Liver (tissue), 9 donors: Measurements from ENCODE around the gene HTD2. TPM values are rescaled to one million over a fixed set of nuclear protein-coding genes. Genes with fewer than 3 reads are reported as not detected.

Experiments
- DNase-seq: peaks from one replicate; pipeline ENCODE4 v3.0.0-alpha.2; 2017; ENCODE audit warnings: low spot score
- H3K27ac ChIP-seq, 2 donors: one replicate each; pipeline ENCODE4 v1.7.0; 2013; ENCODE audit warnings: inconsistent platforms in 2 of 2, low read length in 2 of 2, control low read depth in 1 of 2, low read depth in 1 of 2, mild to moderate bottlenecking in 1 of 2
- H3K27me3 ChIP-seq, 4 donors: one replicate each; pipeline versions ENCODE4 v1.6.1 to v1.7.0; 2013; ENCODE audit warnings: low read length in 3 of 4, inconsistent platforms in 1 of 4, mild to moderate bottlenecking in 1 of 4, moderate library complexity in 1 of 4; ENCODE audit not compliant: control insufficient read depth in 4 of 4, insufficient read depth in 4 of 4
- H3K36me3 ChIP-seq, 4 donors: one replicate each; pipeline versions ENCODE4 v1.6.1 to v1.7.0; 2013; ENCODE audit warnings: low read length in 3 of 4, mild to moderate bottlenecking in 3 of 4, low read depth in 1 of 4, moderate library complexity in 1 of 4; ENCODE audit not compliant: control insufficient read depth in 4 of 4, insufficient read depth in 3 of 4
- H3K4me1 ChIP-seq, 4 donors: one replicate each; pipeline versions ENCODE4 v1.6.1 to v1.7.0; 2013; ENCODE audit warnings: low read length in 3 of 4, mild to moderate bottlenecking in 3 of 4, moderate library complexity in 1 of 4; ENCODE audit not compliant: control insufficient read depth in 4 of 4, insufficient read depth in 4 of 4
- H3K4me3 ChIP-seq, 3 donors: one replicate each; pipeline versions ENCODE4 v1.6.1 to v1.7.0; 2013; ENCODE audit warnings: low read length in 3 of 3, control low read depth in 1 of 3, low read depth in 1 of 3, mild to moderate bottlenecking in 1 of 3
- H3K9ac ChIP-seq, 2 donors: one replicate each; pipeline ENCODE4 v1.7.0; 2013; ENCODE audit warnings: low read length in 2 of 2, mild to moderate bottlenecking in 2 of 2, moderate library complexity in 2 of 2, control low read depth in 1 of 2, low read depth in 1 of 2
- H3K9me3 ChIP-seq, 4 donors: one replicate each; pipeline versions ENCODE4 v1.6.1 to v1.7.0; 2013; ENCODE audit warnings: low read length in 3 of 4; ENCODE audit not compliant: control insufficient read depth in 4 of 4
- EGR1 ChIP-seq, 2 donors: IDR thresholded peaks; 2 replicates each; pipeline ENCODE4 v1.6.1; 2016 to 2018; ENCODE audit warnings: antibody characterized with exemption in 2 of 2, low read depth in 2 of 2
- FOXA1 ChIP-seq: IDR thresholded peaks from 2 replicates; pipeline ENCODE4 v1.6.1; 2016; ENCODE audit warnings: antibody characterized with exemption
- FOXA2 ChIP-seq: IDR thresholded peaks from 2 replicates; pipeline ENCODE4 v1.6.1; 2016; ENCODE audit warnings: antibody characterized with exemption
- GABPA ChIP-seq, 2 donors: IDR thresholded peaks in 1 of 2; conservative IDR thresholded peaks in 1 of 2; 2 replicates each; pipeline ENCODE4 v1.6.1; 2016; ENCODE audit warnings: antibody characterized with exemption in 2 of 2, mild to moderate bottlenecking in 1 of 2, moderate library complexity in 1 of 2
- HNF4A ChIP-seq, 2 donors: conservative IDR thresholded peaks; 2 replicates each; pipeline ENCODE4 v1.6.1; 2016; ENCODE audit warnings: antibody characterized with exemption in 2 of 2, mild to moderate bottlenecking in 2 of 2
- HNF4G ChIP-seq: IDR thresholded peaks from 2 replicates; pipeline ENCODE4 v1.6.1; 2016; ENCODE audit warnings: antibody characterized with exemption
- JUND ChIP-seq, 2 donors: IDR thresholded peaks; 2 replicates each; pipeline ENCODE4 v1.6.1; 2016; ENCODE audit warnings: antibody characterized with exemption in 2 of 2
- NR2F2 ChIP-seq: IDR thresholded peaks from 2 replicates; pipeline ENCODE4 v1.6.1; 2016; ENCODE audit warnings: antibody characterized with exemption
- RAD21 ChIP-seq, 2 donors: IDR thresholded peaks; 2 replicates each; pipeline ENCODE4 v1.6.1; 2016; ENCODE audit warnings: antibody characterized with exemption in 2 of 2, mild to moderate bottlenecking in 2 of 2
- RXRA ChIP-seq, 2 donors: IDR thresholded peaks; 2 replicates each; pipeline ENCODE4 v1.6.1; 2017 to 2018; ENCODE audit warnings: antibody characterized with exemption in 2 of 2, mild to moderate bottlenecking in 1 of 2
- SP1 ChIP-seq: IDR thresholded peaks from 2 replicates; pipeline ENCODE4 v1.6.1; 2018; ENCODE audit warnings: antibody characterized with exemption, mild to moderate bottlenecking
- TAF1 ChIP-seq: conservative IDR thresholded peaks from 2 replicates; pipeline ENCODE4 v1.6.1; 2016; ENCODE audit warnings: antibody characterized with exemption, mild to moderate bottlenecking
- YY1 ChIP-seq: IDR thresholded peaks from 2 replicates; pipeline ENCODE4 v1.6.1; 2016; ENCODE audit warnings: antibody characterized with exemption, mild to moderate bottlenecking
- ZBTB33 ChIP-seq: IDR thresholded peaks from 2 replicates; pipeline ENCODE4 v1.6.1; 2016; ENCODE audit warnings: antibody characterized with exemption
- WGBS: extraction: QIAGEN DNeasy Blood & Tissue Kit; methylation state at CpG from one replicate; pipeline ENCODE4 v1.1.7; 2013; 5-methylcytosine and 5-hydroxymethylcytosine counted together
- polyA plus RNA-seq, 2 donors: library from polyadenylated mRNA; stranded (reverse) in 1 of 2; unstranded in 1 of 2; fragments of 200-250 nt in 1 of 2; fragments of >200 nt in 1 of 2; fragmentation: Nextera tagmentation in 1 of 2; extraction: Ambion mirVana in 1 of 2; gene quantifications; one replicate each; pipeline versions ENCODE4 v1.2.1 to v1.2.3, GENCODE V29; 2013 to 2015
- total RNA-seq, 2 donors: library from RNA; depleted of rRNA; stranded (reverse); fragments of >200 nt; gene quantifications; one replicate each; pipeline ENCODE4 v1.2.3, GENCODE V29; 2014
- TF ChIP-seq, protein P1 (sequence below): IDR thresholded peaks from 2 replicates; pipeline ENCODE4 v1.6.1; 2016; ENCODE audit warnings: antibody characterized with exemption
- TF ChIP-seq, protein P2 (sequence below): IDR thresholded peaks from 2 replicates; pipeline ENCODE4 v1.6.1; 2016; ENCODE audit warnings: antibody characterized with exemption, mild to moderate bottlenecking
- TF ChIP-seq, protein P3 (sequence below): IDR thresholded peaks from 2 replicates; pipeline ENCODE4 v1.6.1; 2016; ENCODE audit warnings: antibody characterized with exemption
- TF ChIP-seq, protein P4 (sequence below): fragments of 150-350 bp; IDR thresholded peaks from 2 replicates; pipeline ENCODE4 v1.5.1; 2017; ENCODE audit warnings: improper control_type of control experiment, low read depth, low read length; ENCODE audit not compliant: missing input control
- donor health status: healthy.
- donor health status: healthy.
- donor health status: healthy.
- donor health status: healthy.
- donor health status: healthy.

HTD2 gene
- total and polyA plus RNA-seq, 4 donors = 6.6 to 14.8 (median 11.0) TPM

DNA sequence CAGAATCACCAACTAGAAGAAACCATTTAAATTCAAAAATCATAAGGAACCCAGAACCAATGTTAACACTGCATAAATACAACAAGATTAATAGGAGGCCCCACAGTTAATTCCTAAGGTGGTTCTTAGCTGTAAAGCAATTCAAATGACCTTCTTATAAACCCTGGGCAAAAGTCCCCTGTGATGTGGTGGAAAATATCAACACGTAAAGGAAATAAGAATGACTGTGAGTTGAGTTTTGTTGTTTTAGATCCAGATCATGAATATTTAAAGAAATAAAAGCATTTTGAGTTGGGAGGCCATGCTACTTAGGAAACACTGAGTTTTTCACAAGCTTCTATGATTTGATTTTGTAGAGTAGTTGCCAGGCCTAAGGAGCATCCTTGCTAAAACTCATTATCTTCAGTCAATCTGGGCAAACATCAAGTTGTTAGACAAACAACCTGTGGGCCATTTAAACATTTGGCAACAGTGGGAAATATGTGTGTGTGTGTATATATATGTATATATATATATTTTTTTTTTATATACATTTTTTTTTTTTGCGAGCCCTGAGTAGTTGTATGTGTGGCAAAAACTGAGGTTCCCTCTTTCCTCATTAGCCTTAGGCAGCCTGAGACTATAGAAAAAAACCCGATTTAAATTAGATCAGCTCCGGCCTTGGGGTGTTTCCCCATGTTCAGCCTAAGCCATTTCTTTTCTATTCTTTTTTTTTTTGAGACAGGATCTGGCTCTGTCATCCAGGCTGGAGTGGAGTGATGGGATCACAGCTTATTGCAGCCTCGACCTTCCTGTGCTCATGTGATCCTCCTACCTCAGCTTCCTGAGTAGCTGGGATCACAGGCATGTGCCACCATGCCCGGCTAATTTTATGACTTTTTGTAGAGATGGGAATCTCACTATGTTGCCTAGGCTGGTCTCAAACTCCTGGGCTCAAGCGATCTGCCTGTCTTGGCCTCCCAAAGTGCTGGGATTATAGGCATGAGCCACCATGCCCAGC is 18.4 kb downstream of the HTD2 start:
- 88% methylated on average over 7 of the region's 7 CpGs for WGBS

GRCh38 chr3:58325525-58325992 is 19.2 kb downstream of the HTD2 start:
- WGBS = 37% methylated on average over 2 of the region's 2 CpGs
- Histone ChIP-seq H3K4me3 (no peak overlapping the region), H3K9me3 (no peaks in the 10 kb centered on the region), H3K27ac (peak overlapping the region; percentile 4 to 32), H3K36me3 (no peaks in the 10 kb centered on the region), H3K9ac (no peak overlapping the region), H3K4me1 (peaks cover 2 to 19% (median 14%) of the 10 kb centered on the region in 4 donors), H3K27me3 (no peaks in the 10 kb centered on the region)
- no peak for DNase-seq
- TF ChIP-seq ZBTB33 (no peak), HNF4A (conservative IDR thresholded peaks at IDR 0.05) (peak in 1 of 2 donors; percentile 30), NR2F2 (peak; percentile 81), RXRA (IDR thresholded peaks at IDR 0.05) (peak; percentile 23 to 26), SP1 (peak; percentile 53), TAF1 (no peak), YY1 (no peak), HNF4G (no peak), GABPA (IDR thresholded peaks at IDR 0.05 in 1 of 2, conservative IDR thresholded peaks at IDR 0.05 in 1 of 2) (no peak), EGR1 (IDR thresholded peaks at IDR 0.05; ENCODE audit: low read depth in 2 of 2) (no peak), FOXA1 (no peak), FOXA2 (no peak), RAD21 (IDR thresholded peaks at IDR 0.05) (no peak), JUND (IDR thresholded peaks at IDR 0.05) (no peak)
- TF ChIP-seq, protein P1, sequence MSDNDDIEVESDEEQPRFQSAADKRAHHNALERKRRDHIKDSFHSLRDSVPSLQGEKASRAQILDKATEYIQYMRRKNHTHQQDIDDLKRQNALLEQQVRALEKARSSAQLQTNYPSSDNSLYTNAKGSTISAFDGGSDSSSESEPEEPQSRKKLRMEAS = no peak
- TF ChIP-seq, protein P2, sequence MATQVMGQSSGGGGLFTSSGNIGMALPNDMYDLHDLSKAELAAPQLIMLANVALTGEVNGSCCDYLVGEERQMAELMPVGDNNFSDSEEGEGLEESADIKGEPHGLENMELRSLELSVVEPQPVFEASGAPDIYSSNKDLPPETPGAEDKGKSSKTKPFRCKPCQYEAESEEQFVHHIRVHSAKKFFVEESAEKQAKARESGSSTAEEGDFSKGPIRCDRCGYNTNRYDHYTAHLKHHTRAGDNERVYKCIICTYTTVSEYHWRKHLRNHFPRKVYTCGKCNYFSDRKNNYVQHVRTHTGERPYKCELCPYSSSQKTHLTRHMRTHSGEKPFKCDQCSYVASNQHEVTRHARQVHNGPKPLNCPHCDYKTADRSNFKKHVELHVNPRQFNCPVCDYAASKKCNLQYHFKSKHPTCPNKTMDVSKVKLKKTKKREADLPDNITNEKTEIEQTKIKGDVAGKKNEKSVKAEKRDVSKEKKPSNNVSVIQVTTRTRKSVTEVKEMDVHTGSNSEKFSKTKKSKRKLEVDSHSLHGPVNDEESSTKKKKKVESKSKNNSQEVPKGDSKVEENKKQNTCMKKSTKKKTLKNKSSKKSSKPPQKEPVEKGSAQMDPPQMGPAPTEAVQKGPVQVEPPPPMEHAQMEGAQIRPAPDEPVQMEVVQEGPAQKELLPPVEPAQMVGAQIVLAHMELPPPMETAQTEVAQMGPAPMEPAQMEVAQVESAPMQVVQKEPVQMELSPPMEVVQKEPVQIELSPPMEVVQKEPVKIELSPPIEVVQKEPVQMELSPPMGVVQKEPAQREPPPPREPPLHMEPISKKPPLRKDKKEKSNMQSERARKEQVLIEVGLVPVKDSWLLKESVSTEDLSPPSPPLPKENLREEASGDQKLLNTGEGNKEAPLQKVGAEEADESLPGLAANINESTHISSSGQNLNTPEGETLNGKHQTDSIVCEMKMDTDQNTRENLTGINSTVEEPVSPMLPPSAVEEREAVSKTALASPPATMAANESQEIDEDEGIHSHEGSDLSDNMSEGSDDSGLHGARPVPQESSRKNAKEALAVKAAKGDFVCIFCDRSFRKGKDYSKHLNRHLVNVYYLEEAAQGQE = no peak
- TF ChIP-seq, protein P3, sequence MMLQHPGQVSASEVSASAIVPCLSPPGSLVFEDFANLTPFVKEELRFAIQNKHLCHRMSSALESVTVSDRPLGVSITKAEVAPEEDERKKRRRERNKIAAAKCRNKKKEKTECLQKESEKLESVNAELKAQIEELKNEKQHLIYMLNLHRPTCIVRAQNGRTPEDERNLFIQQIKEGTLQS = no peak
- TF ChIP-seq, protein P4, sequence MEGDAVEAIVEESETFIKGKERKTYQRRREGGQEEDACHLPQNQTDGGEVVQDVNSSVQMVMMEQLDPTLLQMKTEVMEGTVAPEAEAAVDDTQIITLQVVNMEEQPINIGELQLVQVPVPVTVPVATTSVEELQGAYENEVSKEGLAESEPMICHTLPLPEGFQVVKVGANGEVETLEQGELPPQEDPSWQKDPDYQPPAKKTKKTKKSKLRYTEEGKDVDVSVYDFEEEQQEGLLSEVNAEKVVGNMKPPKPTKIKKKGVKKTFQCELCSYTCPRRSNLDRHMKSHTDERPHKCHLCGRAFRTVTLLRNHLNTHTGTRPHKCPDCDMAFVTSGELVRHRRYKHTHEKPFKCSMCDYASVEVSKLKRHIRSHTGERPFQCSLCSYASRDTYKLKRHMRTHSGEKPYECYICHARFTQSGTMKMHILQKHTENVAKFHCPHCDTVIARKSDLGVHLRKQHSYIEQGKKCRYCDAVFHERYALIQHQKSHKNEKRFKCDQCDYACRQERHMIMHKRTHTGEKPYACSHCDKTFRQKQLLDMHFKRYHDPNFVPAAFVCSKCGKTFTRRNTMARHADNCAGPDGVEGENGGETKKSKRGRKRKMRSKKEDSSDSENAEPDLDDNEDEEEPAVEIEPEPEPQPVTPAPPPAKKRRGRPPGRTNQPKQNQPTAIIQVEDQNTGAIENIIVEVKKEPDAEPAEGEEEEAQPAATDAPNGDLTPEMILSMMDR = no peak

More for the DNA sequence above, 18.4 kb downstream of the HTD2 start:
- TF ChIP-seq ZBTB33 = no peak
- TF ChIP-seq HNF4G = no peak
- TF ChIP-seq EGR1 (IDR thresholded peaks at IDR 0.05; ENCODE audit: low read depth in 2 of 2) = no peak
- no peak for TF ChIP-seq FOXA2
- Histone ChIP-seq H3K9ac (no peak overlapping the region), H3K9me3 (no peaks in the 10 kb centered on the region), H3K36me3 (peaks cover 0 to 3% (median 0%) of the 10 kb centered on the region in 4 donors), H3K27ac (peak overlapping the region; percentile 4 to 32), H3K4me3 (no peak overlapping the region), H3K4me1 (peaks cover 2 to 19% (median 14%) of the 10 kb centered on the region in 4 donors), H3K27me3 (no peaks in the 10 kb centered on the region)
- DNase-seq = no peak
